ENCODE results near the gene PPP2R5C.

Gene PPP2R5C

GRCh38 chr14:101755591-101756324 lies 5.8 kb upstream of the PPP2R5C start:
- no peak for DNase-seq

- no peak for DNase-seq
Measured at GRCh38 chr14:101757064-101757838, 4.3 kb upstream of the PPP2R5C start.

- no peak for DNase-seq
Measured at GRCh38 chr14:101757839-101758211, 3.7 kb upstream of the PPP2R5C start.

- DNase-seq, result no peak
Measured at GRCh38 chr14:101758913-101759593, 2.5 kb upstream of the PPP2R5C start.

DNA sequence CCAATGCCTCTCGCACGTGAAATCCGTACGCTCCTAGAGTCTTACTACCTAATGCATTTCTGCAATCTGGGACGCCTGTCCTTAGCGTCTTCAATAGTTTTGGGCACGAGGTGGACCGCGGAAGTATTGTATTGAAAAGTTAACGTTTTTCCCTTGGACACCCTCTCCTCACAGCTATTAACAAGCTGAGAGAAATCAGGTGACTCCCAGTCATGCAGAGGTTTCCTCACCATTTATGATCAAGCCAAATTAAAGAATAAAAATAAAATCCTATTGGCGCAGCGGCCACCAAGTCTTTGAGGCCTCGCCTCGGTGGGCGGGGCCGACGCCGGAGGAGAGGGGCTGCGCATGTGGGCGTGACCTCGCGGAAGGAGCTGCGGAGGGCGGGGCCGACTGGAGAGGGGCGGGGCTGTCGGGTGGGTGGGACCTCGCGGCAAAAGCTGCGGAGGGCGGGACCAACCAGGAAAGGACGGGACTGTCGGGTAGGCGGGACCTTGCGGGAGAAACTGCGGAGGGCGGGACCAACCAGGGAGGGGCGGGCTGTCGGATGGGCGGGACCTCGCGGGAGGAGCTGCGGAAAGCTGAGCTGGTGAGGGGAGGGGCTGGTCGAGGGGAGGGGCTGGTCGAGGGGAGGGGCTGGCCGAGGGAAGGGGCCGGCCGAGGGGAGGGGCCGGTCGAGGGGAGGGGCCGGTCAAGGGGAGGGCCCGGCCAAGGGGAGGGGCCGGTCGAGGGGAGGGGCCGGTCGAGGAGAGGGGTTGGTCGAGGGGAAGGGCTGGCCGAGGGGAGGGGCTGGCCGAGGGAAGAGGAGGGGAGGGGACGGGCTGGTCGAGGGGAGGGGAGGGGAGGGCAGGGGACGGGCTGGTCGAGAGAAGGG lies 1.1 kb upstream of the PPP2R5C start:
- DNase-seq, result peak; percentile 90 to 99

- DNase-seq, result peak; percentile 34 to 41
Measured at GRCh38 chr14:101761881-101762529, 496 bp downstream of the PPP2R5C start.

DNA sequence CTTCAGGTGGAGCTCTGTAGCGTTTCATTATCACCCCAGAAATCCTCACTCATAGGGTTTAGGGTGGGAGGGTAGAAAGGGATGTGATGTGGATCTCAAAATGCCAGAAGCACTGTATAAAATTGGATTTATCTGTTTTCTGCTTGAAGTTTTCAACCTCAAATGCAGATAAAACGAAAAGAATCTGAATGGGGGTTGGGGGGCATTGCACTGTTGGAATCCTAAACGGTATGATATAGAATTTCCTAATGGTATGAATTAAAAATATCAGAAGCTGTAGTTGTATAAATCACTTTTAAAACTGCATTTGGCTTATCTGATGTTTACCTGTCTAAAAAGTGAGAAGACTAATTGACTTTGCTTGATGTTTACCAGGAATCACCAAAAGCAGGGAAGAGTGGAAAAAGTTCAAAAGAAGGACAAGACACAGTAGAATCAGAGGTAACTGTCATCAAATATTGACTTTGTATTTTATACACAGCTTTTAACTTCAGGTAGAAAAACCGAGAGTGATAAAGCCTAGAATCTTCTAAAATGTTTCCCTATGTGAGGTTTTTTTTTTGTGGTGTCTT lies 1.1 kb downstream of the PPP2R5C start:
- no peak for DNase-seq

GRCh38 chr14:101763941-101764709 lies 2.6 kb downstream of the PPP2R5C start:
- DNase-seq, result no peak

DNA sequence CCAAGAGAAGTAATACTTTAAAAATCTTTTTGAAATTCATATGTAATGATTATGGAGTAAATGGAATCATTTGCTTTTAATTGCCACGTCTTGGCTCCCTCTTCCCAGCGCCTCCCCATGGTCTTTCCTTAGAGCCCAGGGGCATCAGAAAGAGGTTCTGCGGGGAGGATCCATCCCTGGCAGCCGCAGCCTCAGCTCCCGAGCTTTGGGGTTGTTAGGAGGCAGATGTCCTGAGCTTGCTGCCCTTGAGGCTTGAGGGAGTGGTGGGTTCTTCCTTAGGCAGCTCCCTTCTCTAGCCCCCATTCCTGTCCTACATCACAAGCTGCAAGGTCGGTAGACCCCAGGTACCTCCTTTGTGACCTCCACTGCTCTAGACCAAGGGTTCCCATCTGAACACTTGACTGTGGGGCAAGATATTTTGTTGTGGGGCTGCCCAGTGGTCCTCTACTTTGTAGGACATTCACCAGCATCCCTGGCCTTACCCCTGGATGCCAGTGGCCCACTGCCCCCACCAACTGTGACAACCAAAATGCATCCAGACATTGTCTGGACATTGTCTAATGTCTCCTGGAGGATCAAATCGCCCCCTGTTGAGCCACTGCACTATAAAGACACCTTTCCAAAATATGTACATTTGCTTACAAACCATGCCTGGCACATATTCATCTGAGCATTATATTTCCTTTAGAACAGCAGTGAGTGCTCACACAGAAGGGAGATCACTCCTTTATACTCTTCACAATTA lies 6.3 kb downstream of the PPP2R5C start:
- DNase-seq, result no peak

DNA sequence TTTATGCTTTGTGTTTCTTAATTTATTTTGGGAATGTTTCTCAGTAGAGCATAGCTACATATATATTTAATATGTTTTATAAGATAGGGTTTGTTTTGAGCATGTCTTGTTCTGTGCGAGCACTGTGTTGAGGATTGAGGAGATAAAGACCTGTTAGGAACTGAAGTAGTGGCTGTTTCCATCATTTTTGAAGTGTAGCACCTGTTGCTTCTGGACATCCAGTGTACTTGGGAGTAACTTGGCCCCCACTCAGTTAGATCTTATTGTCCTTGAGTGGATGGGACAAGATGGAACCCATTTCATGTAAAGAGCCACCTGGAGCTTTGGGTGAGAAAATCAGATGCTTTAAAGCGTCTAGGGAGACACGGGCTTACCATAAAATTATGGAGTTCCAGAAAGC lies 8.7 kb downstream of the PPP2R5C start:
- no peak for DNase-seq

DNA sequence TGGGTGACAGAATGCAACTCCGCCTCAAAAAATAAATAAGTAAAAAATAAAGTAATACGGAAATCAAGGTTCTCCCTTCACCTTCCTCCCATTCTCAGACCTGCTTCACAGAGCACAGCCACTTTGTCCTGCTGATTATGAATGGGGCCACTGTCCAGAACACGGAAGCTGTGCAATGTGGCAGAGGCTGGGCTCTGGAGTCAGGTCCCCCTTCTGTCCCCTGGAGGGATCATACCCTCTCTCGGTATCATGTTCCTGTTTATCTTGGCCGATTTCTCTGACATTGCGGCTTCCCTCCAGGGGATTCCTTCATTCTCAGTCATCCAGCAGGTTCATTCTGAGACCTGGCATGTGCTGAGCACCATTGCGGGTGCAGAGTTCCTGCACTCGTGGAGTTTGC lies 11.3 kb downstream of the PPP2R5C start:
- no peak for DNase-seq

GRCh38 chr14:101773378-101773777 lies 11.9 kb downstream of the PPP2R5C start:
- DNase-seq, result no peak

- DNase-seq, result no peak
Measured at GRCh38 chr14:101774006-101774795, 12.7 kb downstream of the PPP2R5C start.

- no peak for DNase-seq
Measured at GRCh38 chr14:101774814-101775213, 13.3 kb downstream of the PPP2R5C start.

- DNase-seq, result no peak
Measured at GRCh38 chr14:101775826-101776225, 14.3 kb downstream of the PPP2R5C start.

GRCh38 chr14:101776344-101776743 lies 14.8 kb downstream of the PPP2R5C start:
- DNase-seq, result no peak

- DNase-seq, result no peak
Measured at GRCh38 chr14:101780390-101780789, 18.9 kb downstream of the PPP2R5C start.

DNA sequence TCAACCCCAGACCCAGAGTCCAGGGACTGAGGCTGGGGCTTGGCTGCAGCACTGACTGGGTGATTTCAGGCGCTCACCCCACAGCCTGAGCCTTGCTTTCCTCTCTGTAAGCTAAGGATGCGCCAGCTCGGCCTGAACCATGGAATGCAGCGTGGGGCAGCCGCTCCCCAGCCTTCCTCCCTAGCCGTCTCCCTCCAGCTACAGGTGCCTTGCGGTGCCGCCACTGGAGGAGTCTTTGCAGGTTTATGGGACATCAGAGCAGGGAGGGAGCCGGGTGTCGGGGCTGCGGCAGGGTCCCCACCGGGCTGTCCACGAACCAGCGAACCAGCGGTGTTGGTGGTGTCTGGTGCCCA lies 19.4 kb downstream of the PPP2R5C start:
- no peak for DNase-seq

DNA sequence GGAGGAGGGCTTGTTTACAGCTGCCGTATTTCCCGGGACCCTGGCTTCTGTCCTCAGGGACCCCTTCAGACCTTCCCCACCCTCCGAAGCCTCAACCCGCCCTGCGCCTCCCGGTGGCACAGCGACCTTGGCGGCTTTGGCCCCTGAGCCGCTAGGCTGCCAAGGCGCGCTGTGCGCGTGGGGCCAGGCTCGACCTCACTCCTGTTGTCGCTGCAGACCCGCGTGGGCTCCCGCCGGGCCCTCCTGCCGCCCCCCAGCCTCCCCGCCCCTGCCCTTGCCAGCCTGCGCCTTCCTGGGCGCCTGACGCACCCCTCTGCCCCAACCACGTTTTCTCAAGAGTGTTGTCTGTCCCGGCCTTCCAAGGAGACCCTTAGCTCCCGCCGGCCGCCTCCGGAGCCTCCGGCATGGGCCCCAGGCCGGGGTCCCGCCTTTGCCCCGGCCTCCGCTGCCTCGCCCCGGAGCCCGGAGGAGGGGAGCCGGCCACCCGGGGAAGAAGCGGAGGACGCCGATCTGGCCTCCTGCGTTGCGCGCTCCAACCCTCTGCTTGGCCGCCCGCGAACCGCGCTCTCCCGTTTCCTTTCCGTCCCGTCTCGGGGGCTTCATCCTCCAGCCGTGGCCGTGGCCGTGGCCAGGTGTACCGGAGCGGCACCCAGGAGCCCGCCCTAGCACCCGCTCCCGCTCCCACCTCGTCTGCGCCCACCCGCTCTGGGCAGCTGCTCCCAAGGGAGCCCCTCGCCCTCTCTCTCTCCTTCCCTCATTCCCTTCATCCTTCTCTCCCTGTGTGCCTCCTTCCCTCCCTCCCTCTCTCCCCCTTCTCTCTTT lies 19.9 kb downstream of the PPP2R5C start:
- no peak for DNase-seq

All from NCI-H2081 (cell line).